ENCODE results near the gene CFDP1. TPM values are rescaled to one million over a fixed set of nuclear protein-coding genes. Genes with fewer than 3 reads are reported as not detected.

CFDP1 gene
- 26.8 and 40.8 TPM in 2 replicates for total RNA-seq

DNA sequence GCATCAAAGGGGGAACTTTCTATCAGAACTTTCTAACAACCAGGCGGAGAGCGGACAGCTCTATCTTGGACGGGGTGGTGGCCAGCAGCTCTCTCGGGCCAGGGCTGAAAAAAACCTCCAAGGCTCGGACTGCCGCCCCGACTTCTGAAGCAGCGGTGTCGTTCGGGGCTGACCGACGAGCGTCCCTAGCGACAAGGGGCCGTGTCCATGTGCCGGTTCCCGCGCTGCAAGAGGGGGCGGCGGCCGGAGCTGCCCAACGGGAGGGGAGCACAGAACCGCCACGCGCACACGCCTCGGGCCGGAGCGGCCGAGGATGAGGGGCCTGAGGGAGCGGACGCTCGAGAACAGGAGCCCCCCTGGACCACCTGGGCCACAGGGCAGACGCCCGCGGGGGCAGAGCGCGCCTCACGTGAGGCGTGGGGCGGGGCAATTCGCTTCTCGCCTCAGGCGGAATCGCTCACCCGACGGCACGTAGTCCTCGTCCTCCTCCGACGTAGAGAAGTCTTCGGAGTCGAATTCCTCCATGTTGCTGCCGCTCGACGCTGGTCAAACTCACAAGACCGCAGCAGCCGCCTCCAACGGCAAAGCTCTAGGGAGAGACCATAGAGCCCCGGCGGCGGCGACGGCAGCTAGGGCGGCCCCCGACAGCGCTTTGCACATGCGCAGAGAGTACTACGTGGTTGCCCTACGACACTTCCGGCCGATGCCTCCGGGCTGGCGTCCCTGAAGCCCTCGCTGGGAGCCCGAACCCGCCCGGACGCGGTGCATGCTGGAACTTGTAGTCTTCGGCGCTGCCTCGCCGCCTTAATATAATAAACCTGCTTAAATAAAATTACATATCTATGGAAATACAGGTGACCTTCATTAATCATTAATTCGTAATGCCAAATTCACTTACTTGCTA is at the start of gene CFDP1:
CFDP1 (minus strand) TSS at position 676 of the 904 bp plus-strand sequence; CDS start at position 525, 151 bp downstream.

DNA sequence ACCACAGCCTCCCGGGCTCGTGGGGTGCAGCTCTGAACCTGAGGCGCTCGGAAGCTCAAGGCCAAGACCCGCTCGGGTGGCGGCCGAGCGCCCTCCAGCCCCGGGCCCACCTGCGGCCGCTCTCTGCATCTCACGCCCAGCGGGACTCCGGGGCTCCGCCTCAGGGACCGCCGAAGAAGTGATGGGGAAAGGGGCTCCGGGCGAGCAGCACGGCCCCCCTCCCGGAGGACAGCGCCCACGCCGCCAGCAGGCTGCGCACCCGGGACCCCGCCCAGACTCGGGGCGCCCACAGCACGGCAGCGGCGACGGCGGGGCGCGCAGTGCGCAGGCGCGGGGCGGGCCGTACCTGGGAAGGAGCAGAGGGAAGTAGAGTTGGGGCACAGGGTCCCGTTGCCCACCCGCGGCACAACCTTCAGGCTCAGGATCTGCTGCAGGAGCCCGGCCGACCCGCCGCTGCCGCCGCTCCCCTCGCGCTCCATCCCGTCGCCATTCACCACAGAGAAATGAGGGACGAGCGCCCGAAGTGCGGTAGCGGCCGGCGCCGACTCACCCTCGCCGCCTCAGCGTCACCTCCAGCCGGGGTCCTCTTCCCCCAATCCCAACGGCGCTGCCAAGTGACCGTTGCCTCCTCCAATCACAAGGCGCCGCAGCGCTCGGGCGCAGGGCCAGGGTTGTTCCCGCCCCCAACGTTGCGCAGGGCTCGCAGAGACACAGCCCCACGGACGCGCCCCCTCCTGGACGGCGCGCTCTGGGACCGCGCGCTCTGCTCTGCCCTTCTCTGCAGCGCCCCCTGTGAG is 31.0 kb upstream of the CFDP1 start, which contains the start of gene TMEM170A:
TMEM170A (minus strand) TSS at position 568 of the 797 bp plus-strand sequence; CDS start at position 479, 89 bp downstream.

DNA sequence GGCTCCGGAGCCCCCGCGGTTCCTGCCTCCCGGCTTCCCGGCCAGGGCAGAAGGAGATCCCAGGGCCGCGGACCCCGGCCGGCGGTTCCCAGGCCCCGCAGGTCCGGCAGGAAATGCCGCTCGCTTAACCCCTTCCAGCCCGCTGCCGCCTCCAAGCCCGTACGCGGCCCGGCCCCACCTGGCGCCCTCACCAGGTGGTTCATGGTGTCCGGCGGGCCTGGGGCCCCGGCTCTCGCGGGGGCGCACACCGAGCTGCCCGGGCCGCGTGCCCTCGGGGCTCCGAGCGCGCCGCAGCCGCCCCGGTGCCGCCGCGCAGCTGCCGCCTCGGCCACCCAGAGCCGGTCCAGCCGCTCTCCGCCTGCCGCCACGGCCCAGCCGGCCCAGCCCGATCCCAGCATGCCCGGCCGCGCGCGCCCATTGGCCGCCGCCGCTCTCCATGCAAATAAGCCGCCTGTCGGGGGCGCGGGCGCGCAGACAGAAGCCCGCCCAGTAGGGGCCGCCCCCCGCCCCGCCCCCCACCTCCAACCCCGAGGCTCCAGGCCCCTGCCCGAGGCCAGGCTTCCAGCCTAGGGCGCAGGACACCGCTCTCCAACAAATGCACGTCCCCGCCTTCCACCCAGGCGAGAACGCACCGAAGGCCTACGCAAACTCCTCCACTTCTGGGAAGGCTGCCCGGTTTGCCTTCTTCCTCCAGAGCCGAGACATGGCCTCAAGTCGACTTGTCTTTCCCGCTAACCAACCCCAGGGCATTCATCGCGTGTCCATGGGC is 181.8 kb downstream of the CFDP1 start, which contains the start of gene BCAR1:
BCAR1 (minus strand) TSS at position 345 of the 769 bp plus-strand sequence; CDS start at position 203, 142 bp downstream.

Small RNAs within 50 kb of the gene (small RNA-seq; reads per million reads assigned to genes)
- gene RF00598, result not detected
- gene RNU6-758P, result not detected

Other genes starting within 250 kb of the CFDP1 start
- gene CTRB2, start 226.3 kb downstream of the CFDP1 start, total RNA-seq, result not detected in 2 replicates
- not detected in 2 replicates for gene CTRB1, start 214.5 kb downstream of the CFDP1 start, total RNA-seq
- 73.8 and 86.2 TPM in 2 replicates for gene BCAR1, start 181.9 kb downstream of the CFDP1 start, total RNA-seq
- 11.4 and 12.7 TPM in 2 replicates for gene TMEM170A, start 31.2 kb upstream of the CFDP1 start, total RNA-seq
- gene CHST6, start 61.9 kb upstream of the CFDP1 start, total RNA-seq, result 0.33 and 0.79 TPM in 2 replicates
- gene CHST5, start 102.6 kb upstream of the CFDP1 start, total RNA-seq, result not detected in 2 replicates
- gene TMEM231, start 122.7 kb upstream of the CFDP1 start, total RNA-seq, result 9.7 and 15.3 TPM in 2 replicates
- gene GABARAPL2, start 132.9 kb upstream of the CFDP1 start, total RNA-seq, result 32.3 and 46.7 TPM in 2 replicates
- gene ADAT1, start 189.8 kb upstream of the CFDP1 start, total RNA-seq, result 52.2 and 64.9 TPM in 2 replicates
- 102 and 147 TPM in 2 replicates for gene KARS1, start 214.2 kb upstream of the CFDP1 start, total RNA-seq
- 25.6 and 29.1 TPM in 2 replicates for gene TERF2IP, start 214.3 kb upstream of the CFDP1 start, total RNA-seq
- gene CPHXL2, start 243.5 kb upstream of the CFDP1 start, total RNA-seq, result not detected in 2 replicates